Mammary epithelial cell (primary cell): Measurements from ENCODE around the gene WDFY3.

Experiments
- EZH2 ChIP-seq: IDR thresholded peaks from 2 replicates; pipeline ENCODE4 v1.6.1; 2012; ENCODE audit warnings: low read length, inconsistent platforms, borderline replicate concordance
- TF ChIP-seq, protein P1 (sequence below), 2 donors: IDR thresholded peaks in 1 of 2; conservative IDR thresholded peaks in 1 of 2; 2 replicates each; pipeline ENCODE4 v1.5.1; 2011 to 2012; ENCODE audit warnings: inconsistent platforms in 2 of 2, low read length in 2 of 2, mild to moderate bottlenecking in 2 of 2, control low read depth in 1 of 2, low read depth in 1 of 2; ENCODE audit not compliant: insufficient read depth in 1 of 2; ENCODE audit errors: extremely low read depth in 1 of 2

DNA sequence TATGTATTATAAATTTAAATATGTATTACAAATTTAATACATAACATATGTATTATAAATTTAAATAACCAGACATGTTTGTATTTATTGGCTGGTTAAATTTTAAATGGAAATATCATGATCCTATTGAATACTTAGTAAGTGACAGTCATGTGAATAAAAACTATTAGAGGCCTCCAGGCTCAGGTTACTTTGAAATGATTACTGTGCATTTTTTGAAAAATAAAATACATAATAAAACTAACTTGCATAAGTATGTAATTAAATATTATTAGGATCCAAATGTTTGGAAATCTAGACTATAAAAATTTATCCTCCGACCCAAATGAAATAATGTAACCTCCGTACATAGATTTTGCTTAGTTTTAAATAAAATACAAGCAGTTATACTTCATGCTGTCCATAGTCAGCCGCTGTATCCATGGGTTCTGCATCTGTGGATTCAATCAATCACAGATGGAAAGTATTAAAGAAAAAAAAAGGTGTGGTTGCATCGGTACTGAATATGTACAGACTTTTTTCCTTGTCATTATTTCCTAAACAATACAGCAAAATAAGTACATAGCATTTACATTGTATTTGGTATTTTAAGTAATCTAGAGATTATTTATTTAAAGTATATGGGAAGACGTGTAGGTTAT is 140.7 kb downstream of the WDFY3 start:
- TF ChIP-seq, protein P1, sequence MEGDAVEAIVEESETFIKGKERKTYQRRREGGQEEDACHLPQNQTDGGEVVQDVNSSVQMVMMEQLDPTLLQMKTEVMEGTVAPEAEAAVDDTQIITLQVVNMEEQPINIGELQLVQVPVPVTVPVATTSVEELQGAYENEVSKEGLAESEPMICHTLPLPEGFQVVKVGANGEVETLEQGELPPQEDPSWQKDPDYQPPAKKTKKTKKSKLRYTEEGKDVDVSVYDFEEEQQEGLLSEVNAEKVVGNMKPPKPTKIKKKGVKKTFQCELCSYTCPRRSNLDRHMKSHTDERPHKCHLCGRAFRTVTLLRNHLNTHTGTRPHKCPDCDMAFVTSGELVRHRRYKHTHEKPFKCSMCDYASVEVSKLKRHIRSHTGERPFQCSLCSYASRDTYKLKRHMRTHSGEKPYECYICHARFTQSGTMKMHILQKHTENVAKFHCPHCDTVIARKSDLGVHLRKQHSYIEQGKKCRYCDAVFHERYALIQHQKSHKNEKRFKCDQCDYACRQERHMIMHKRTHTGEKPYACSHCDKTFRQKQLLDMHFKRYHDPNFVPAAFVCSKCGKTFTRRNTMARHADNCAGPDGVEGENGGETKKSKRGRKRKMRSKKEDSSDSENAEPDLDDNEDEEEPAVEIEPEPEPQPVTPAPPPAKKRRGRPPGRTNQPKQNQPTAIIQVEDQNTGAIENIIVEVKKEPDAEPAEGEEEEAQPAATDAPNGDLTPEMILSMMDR (conservative IDR thresholded peaks at IDR 0.05 in 1 of 2, IDR thresholded peaks at IDR 0.05 in 1 of 2; ENCODE audit: extremely low read depth in 1 of 2, insufficient read depth in 1 of 2, low read depth in 1 of 2, low read length in 2 of 2), result no peak
- TF ChIP-seq EZH2, result no peak
